Stimulated activated CD4-positive, alpha-beta T cell treated with anti-CD3 and anti-CD28 coated beads, Interleukin-15, amount 100 ng/mL, for 48 hours (primary cell): ENCODE data around the gene GALNT17.
"Not testable (repeated sequence)": the region's sequence is repeated elsewhere in the genome, so short reads cannot be mapped to it uniquely, and the experiment has no call there.

Experiments
- DNase-seq, 2 donors: peaks; one replicate each; pipeline ENCODE4 v3.0.0-alpha.2; 2020; ENCODE audit warnings: low read depth in 2 of 2

The GALNT17 gene

DNA sequence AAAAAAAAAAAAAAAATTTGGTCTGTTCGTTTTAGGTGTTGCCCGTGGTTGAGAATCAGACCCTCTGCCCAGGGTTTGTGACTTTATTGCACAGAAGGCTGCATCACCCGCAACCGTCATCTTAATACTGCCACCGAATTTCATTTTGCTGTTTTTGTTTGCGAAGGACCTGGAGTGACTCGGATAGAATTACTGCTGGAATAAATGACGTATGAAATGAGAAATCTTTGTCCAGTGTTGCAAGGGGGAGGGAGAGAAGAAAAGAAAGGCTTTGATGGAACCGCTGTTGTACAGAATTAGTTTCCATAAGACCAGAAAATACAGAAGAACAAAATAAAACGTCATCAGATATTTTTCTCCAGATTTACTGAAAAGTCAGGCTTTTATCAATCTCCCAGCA is 103.3 kb downstream of the GALNT17 start:
- no peak for DNase-seq

DNA sequence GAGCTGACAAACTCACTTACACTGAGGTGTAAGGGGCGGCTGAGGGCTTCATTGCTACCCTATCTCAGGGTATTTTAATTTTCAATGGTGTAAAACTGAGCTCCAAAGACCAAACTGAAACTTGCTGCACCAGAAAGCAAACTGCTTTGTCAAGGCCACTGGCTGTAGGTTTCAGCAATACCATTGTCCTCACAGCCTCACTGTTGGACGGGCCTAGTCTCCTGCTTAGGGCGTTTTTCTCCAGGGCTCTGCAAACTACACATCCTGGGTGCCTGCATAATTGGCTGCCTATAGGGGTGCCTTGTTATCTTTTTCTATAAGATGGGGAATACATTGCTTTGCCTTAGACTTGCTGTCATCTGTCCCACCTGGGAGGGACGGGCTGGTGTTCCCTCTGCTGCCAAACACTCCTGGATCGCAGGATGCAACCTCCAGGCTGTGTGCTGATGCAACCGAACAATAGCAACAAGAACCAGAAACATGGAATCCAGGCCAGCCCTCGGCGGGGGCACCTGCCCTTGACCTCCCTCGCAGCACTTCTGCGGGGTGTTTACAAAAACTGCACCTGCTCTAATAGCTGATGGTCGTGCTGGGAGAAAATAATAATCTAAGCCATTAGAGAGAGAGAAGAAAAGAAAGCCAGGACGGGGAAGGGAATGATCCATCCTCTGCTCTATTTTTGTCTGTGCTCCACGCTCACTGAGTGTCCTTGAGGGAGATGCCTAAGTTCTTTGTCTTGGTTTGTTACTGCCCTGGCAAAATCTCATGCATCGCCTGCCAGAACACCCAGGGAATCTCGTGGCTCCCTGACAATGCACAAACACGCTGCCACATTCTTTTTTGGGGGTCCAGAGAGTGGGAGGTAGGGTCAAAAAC is 104.5 kb downstream of the GALNT17 start:
- no peak for DNase-seq

DNA sequence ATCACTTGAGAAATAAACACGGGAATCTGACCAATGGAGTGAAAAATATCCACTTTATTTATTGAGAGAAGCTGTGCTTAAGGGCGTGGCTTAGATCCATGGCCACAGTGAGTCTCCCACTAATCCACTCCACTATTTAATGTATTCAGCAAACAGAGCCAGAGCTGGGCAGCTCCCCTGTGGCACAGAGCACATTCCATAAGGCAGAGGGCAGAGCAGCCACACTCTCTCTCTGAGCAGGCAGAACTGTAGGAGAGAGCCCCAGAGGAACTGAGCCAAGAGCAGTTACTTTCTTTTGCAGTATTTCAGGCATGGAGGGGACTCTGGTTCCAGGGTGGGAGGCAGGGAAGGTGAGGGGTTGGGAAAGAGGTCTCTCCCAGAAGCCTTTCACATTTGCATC is 106.0 kb downstream of the GALNT17 start:
- DNase-seq, result no peak

- DNase-seq, result no peak
These were observed 106.8 kb downstream of the GALNT17 start for GRCh38 chr7:71238581-71239295.

DNA sequence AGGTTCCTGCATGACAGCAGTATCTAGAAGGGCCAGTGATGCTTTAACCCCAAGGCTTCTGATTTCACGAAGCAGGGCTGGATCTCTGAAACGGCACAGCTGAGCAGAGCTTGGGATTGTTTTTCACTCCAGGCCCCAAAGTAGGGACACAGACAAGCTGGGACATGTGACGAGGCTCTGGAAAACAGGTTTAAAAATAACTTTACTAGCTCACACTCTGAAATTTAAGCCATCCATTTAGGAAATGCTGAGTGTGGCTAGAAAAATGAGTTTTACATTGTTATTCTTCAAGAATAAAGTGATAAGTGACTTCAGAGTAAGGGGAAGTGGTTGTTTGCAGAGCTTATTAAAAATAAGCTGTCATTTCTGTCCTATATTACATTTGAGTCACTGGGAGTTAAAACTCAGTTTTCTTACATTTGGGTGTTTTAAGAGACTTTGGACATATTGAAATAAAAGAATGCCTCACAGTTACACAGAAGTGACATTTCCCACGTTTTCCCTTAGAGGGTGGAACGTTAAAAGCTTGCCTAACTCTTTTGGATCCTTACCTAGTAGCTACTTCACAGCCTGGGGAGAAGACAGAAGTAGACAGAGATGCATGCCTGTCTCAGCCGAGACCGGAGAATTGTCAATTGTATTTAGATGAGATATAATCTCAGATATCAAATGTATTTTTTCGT is 107.8 kb downstream of the GALNT17 start:
- no peak for DNase-seq

DNA sequence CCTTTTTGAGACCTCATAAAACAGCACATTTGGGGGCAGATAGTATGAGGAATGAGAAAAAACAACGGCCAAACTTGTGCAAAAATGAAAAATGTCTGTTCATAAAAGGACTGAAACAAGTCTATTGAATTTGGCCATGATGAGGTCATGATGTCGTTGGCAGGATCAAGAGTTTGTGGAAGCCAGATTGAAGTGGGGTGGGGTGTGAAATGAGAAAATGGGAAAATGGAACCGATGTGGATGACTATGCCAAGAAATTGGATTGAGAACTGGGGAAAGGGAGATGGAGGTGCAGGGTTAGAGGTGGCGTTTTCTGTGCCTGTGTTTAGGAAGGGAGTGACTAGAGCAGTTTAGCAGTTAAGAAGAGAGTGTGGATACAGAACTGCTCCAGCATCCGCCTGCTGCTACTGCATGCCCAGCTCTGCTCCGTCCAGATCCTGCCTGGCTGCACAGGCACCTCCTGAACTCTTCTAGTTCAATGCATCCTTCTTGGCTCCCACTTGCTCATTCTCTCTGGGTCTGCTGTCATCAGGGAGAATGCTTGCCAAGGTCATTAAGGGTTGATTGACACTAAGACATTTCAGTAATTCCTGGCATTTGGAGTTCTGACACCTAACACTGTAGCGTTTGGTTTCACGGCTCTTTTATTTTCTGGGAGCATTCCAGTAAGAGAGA is 111.9 kb downstream of the GALNT17 start:
- no peak for DNase-seq

- no peak for DNase-seq
These were observed 113.1 kb downstream of the GALNT17 start for GRCh38 chr7:71245038-71245437.

DNA sequence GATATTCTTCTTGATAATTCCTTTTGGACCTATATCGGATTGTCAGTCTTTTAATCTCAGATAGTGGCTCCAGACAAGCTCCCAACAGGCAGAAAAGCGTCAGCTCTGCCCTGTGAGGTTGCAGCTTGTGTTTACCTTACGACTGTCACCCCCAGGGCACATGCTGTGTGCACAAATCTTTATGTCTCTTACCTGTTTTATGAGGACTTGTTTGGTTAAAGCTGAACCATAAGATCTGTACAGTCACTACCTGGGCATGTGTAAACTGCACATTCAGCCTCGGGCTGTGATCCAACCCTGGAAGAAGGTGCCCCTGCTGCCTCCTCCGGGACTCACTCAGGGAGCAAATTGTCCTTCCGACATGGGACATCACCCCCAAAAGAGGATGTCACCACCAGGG is 119.8 kb downstream of the GALNT17 start:
- DNase-seq, result no peak

GRCh38 chr7:71254751-71255150 is 122.8 kb downstream of the GALNT17 start:
- DNase-seq, result no peak

DNA sequence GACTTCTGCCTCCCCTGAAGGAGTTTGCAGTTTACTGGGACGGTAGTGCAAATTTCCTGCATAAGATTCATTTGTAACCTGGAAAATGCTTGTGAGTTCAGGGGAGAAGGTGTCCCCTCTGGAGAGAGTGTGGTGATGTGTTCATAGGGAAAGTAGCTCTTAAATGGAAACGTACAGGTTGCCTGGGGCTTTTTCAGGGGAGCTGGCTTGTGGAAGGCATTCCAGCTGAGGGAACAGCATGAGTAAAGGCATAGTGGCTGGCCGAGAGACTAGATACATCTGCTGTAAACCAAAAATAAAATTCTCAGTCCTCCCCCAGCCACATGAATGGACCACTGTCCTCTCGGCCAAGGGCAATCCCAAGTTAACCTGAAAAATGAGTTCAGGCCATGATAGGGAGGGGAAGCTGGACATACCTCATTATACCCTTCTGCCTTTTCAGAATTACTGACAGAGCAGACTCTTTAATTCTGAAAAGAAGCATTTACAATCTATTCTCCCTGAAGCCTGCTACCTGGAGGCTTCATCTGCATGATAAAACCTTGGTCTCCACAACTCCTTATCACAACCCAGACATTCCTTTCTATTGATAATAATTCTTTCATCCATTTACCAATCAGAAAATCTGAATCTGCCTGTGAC is 123.7 kb downstream of the GALNT17 start:
- DNase-seq, result no peak

DNA sequence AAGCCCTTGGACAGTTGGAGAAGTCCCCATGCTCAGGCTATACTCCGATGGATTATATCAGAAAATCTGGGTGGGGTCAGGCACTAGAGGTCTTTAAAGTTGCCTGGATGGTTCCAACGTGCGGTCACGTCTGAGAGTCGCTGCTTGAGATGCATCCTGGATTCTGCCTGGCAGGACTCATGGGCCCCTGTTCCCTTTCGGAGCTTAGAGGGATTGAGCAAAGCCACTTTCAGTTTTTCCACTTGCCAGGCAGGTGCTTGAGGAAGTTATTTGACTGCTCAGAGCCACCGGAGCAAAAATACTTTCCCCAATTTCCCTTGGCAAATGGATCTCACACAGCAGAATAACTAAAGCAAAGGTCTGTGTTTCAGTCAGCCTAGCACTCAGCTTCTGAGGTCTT is 129.1 kb downstream of the GALNT17 start:
- DNase-seq, result no peak

- DNase-seq, result not testable (repeated sequence)
These were observed 130.9 kb downstream of the GALNT17 start for GRCh38 chr7:71262834-71263233.

- DNase-seq, result no peak
These were observed 132.1 kb downstream of the GALNT17 start for GRCh38 chr7:71264005-71264404.

DNA sequence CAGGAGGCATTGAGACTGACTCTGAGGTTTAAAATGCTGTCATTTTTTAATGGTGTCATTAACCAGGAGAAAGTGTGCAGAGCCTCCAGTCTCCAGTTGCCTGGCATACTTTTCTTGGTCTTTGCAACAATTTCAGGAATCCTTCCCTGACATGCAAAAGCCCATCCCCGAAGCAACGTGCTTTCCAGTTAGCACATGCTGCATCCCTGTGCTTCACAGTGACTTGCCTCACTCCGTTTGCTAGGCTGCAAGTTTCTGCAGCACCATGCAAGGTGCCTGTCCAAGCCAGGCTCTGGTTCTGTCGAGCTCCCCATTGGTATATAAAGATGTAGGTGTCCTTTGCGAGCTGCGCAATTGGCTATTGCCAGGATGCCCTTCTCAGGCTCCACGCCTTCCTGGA is 135.0 kb downstream of the GALNT17 start:
- no peak for DNase-seq

DNA sequence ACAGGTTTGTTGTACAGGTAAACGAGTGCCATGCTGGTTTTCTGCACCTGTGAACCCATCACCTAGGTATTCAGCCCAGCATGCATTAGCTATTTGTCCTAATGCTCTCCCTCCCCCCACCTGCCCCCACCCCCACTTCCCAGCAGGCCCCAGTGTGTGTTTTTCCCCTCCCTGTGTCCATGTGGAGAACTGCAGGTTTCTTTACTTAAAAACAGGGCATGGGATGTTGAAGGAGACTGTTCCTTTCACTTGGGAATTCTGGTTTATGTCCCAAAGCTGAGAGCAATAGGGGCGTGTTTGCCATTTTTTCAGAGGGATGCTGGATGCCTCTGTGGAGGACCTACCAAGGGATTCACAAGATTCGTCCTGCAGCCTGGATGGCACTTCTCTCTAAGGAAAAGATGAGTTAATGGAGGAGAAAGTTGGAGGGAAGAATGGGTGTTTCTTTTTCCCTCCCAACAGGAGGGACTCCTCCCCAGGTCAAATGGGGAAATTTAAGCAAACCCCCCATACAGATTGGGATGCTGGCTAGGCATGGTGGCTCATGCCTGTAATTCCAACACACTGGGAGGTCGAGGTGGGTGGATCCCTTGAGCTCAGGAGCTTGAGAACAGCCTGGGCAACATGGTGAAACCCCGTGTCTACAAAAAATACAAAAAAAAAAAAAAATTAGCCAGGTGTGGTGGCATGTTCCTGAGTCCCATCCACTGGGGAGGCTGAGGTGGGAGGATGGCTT is 136.0 kb downstream of the GALNT17 start:
- DNase-seq, result no peak

- DNase-seq, result no peak
These were observed 138.6 kb downstream of the GALNT17 start for GRCh38 chr7:71270558-71270957.

GRCh38 chr7:71271203-71271602 is 139.3 kb downstream of the GALNT17 start:
- no peak for DNase-seq

DNA sequence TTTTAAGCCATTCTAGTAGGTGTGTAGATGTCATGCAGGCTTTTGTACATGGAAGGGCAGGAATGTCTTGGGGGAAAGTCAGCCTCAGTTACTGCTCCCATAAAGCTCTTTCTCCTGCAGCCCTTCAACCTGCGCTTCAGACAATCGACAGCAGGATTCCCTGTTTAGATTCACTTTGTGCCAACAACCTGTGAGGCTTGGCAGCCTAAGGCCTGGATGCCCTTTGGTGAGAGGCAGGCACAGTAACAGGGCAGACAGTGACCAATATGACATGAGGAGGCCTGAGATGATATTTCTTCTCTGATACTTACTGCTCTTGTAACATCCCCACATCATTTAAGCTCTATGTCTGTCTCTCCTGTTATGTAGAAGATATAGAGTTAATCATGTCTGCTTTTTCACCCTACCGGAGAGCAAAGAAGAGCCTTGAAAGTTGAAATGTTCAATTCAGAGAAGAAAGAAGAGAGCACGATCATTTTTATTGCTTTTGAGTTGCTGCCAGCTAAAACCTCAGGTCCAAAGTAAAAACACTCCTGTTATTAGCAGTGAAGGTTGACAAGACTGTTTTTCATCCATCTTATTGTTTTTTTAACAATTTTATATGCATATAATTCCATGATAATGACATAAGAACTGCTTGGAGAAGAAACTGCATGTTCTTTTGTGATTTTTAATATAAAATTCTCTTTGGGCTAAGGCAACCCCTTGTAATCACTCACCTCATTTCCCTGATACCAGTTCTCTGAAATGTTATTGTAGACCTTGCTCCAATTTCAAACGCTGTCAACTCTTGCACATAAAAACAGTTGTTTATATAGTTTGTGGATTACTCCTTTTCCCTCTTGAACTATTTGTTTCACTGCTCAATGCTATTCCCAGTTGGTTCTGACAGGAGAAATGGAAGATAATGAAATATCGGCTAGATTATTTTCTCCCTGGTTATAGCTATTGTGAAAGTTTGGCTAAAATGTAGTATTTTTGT is 140.9 kb downstream of the GALNT17 start:
- DNase-seq, result no peak

DNA sequence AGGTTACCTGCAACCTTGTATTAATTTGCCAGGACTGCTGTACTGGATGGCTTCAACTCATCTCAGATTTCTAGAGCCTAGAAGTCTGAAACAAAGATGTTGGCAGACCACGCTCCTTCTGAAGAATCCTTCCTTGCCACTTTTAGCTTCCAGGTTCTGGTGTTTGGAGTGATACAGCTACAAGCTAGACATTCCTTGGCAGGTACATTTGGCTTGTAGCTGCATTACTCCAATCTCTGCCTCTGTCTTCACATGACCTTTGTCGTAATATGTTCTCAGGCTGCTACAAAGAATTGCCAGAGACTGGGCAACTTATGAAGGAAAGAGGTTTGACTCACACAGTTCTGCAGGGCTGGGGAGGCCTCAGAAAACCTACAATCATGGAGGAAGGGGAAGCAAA is 146.3 kb downstream of the GALNT17 start:
- no peak for DNase-seq

DNA sequence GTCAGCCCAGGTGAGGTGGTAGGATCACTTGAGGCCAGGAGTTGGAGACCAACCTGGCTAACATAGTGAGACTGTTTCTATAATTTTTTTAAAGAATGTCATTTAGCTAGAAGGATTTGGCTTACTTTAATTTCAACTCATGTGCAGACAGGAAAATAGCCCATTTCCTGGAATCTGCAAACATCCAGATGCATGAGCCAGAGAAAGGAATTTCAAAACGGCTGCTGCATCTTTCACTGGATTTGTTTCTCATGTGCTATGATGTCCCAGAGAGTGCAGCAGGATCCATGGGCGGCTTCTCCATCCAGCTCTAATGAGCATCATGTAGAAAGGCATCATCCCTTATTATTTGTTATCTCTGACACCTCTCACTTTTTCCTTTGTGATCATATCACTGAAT is 149.3 kb downstream of the GALNT17 start:
- no peak for DNase-seq
